K562 (cell line): ENCODE measurements around the gene C19orf47. TPM values are rescaled to one million over a fixed set of nuclear protein-coding genes. Genes with fewer than 3 reads are reported as not detected.
A peak's percentile ranks its signal among the peaks of the same experiment; 100 is the strongest.

Experiments
- ATAC-seq: fragments of 200-7000 bp; cut with Tn5 transposase; 3 replicates; pipeline ENCODE4 v1.9.1; 2020; ENCODE audit warnings: moderate library complexity
- BruUV-seq: library from RNA; stranded (reverse); fragments of 400-500 nt; replicated peaks from 2 replicates; lab custom pipeline; 2021; lab: Mats Ljungman, UMichigan
- CTCF ChIA-PET: fragments of 300-600 bp; formaldehyde crosslinking; extraction: SDS; loops from one replicate; lab custom pipeline; 2021; ENCODE audit warnings: low intra/inter-chr PET ratio; lab: Yijun Ruan, JAX
- POLR2A ChIA-PET: fragments of 300-600, 350-650 bp; sonication (Branson Sonifier 250); formaldehyde crosslinking; extraction: SDS; loops from one replicate; lab custom pipeline; 2021; ENCODE audit warnings: antibody characterized with exemption, inconsistent platforms; lab: Yijun Ruan, JAX
- DNase-seq, 4 experiments: peaks; one replicate each; pipeline versions ENCODE4 v3.0.0 to v3.0.0-alpha.2; 2011 to 2018; ENCODE audit warnings: low spot score in 3 of 4, mixed read lengths in 3 of 4; ENCODE audit errors: extremely low read depth in 1 of 4
- FAIRE-seq: peaks from 2 replicates; lab custom pipeline; 2011; peaks lifted over from hg19 to GRCh38; lab: Jason Lieb, UNC
- H2AFZ ChIP-seq: 2 replicates; pipeline ENCODE4 v1.6.0; 2011; ENCODE audit warnings: low read depth, low read length, control low read depth, inconsistent platforms
- H3K27ac ChIP-seq: fragments of 200-600 bp; 3 replicates; pipeline ENCODE4 v1.8.0; 2011; ENCODE audit warnings: low read depth, mild to moderate bottlenecking, control low read depth, inconsistent platforms, low read length, moderate library complexity, mixed read lengths; ENCODE audit errors: extremely low read depth
- H3K27me3 ChIP-seq, 2 experiments: fragments of 300-600 bp in 1 of 2; 2 replicates in 1 of 2; 3 replicates in 1 of 2; pipeline versions ENCODE4 v1.6.0 to v1.8.0; 2011; ENCODE audit warnings: inconsistent platforms in 2 of 2, low read length in 2 of 2, mild to moderate bottlenecking in 1 of 2, mixed read lengths in 1 of 2, moderate library complexity in 1 of 2; ENCODE audit not compliant: control insufficient read depth in 2 of 2, insufficient read depth in 2 of 2
- H3K36me3 ChIP-seq: fragments of 300-600 bp; 3 replicates; pipeline ENCODE4 v1.8.0; 2011; ENCODE audit warnings: mild to moderate bottlenecking, low read length, inconsistent platforms; ENCODE audit not compliant: control insufficient read depth, insufficient read depth
- H3K4me1 ChIP-seq, 2 experiments: fragments of 200-600 bp in 1 of 2; replicated peaks in 1 of 2; 2 replicates in 1 of 2; 3 replicates in 1 of 2; pipeline versions ENCODE4 v1.5.1 to v1.8.0; 2011; ENCODE audit warnings: inconsistent platforms in 2 of 2, low read length in 2 of 2, mild to moderate bottlenecking in 1 of 2, mixed read lengths in 1 of 2, moderate library complexity in 1 of 2; ENCODE audit not compliant: control insufficient read depth in 2 of 2, insufficient read depth in 2 of 2
- H3K4me2 ChIP-seq: 2 replicates; pipeline ENCODE4 v1.6.1; 2011; ENCODE audit warnings: low read length, control low read depth, inconsistent platforms, mixed read lengths; ENCODE audit not compliant: insufficient read depth
- H3K4me3 ChIP-seq: fragments of 200-600 bp; sonication (generic), shearing (Covaris generic); 2 replicates; pipeline ENCODE4 v1.5.1; 2016; ENCODE audit warnings: control low read depth, inconsistent platforms
- H3K79me2 ChIP-seq: fragments of 200-600 bp; 3 replicates; pipeline ENCODE4 v1.8.0; 2011; ENCODE audit warnings: low read length, inconsistent platforms; ENCODE audit not compliant: control insufficient read depth, insufficient read depth
- H3K9ac ChIP-seq, 2 experiments: 2 replicates each; pipeline versions ENCODE4 v1.6.0 to v1.6.1; 2011; ENCODE audit warnings: low read depth in 2 of 2, low read length in 2 of 2, control low read depth in 1 of 2, inconsistent platforms in 1 of 2, mild to moderate bottlenecking in 1 of 2, mixed read lengths in 1 of 2; ENCODE audit not compliant: insufficient read depth in 1 of 2
- H3K9me1 ChIP-seq: one replicate; pipeline ENCODE4 v1.6.0; 2011; ENCODE audit warnings: inconsistent platforms, mild to moderate bottlenecking, low read length, moderate library complexity; ENCODE audit not compliant: control insufficient read depth, insufficient read depth
- H3K9me3 ChIP-seq: replicated peaks from 2 replicates; pipeline ENCODE4 v1.5.1; 2011; ENCODE audit warnings: low read depth, low read length, inconsistent platforms; ENCODE audit not compliant: control insufficient read depth, insufficient read depth
- H4K20me1 ChIP-seq: replicated peaks from 2 replicates; pipeline ENCODE4 v1.6.1; 2011; ENCODE audit warnings: low read length, inconsistent platforms, mixed read lengths; ENCODE audit not compliant: control insufficient read depth, insufficient read depth
- POLR2G ChIP-seq: fragments of 200-400 bp; formaldehyde crosslinking; IDR thresholded peaks from 2 replicates; pipeline ENCODE4 v1.6.1; 2017; ENCODE audit warnings: low read depth, mild to moderate bottlenecking, antibody characterized with exemption, low read length, moderate library complexity
- RBFOX2 ChIP-seq: fragments of 200-400 bp; formaldehyde crosslinking; IDR thresholded peaks from 2 replicates; pipeline ENCODE4 v1.6.1; 2017; ENCODE audit warnings: low read depth, mild to moderate bottlenecking, low read length, moderate library complexity
- TOE1 ChIP-seq, 2 experiments: fragments of 450-650 bp in 1 of 2; sonication (generic) in 1 of 2; formaldehyde crosslinking in 1 of 2; IDR thresholded peaks; 2 replicates each; pipeline versions ENCODE4 v1.7.1 to v1.8.0; 2016 to 2022; ENCODE audit warnings: borderline replicate concordance in 2 of 2, mild to moderate bottlenecking in 2 of 2, antibody characterized with exemption in 1 of 2, inconsistent platforms in 1 of 2, low read depth in 1 of 2, missing genetic modification reagents in 1 of 2, moderate library complexity in 1 of 2
- ZNF263 ChIP-seq: sonication (generic); formaldehyde crosslinking; IDR thresholded peaks from 2 replicates; pipeline ENCODE4 v1.8.0; 2022; ENCODE audit warnings: mild to moderate bottlenecking, missing genetic modification reagents, borderline replicate concordance
- WGBS: fragments of 100-300 bp; shearing (Covaris generic); methylation state at CpG from one replicate; pipeline ENCODE4 v1.1.6; 2016; ENCODE audit warnings: low coverage, mixed read lengths; ENCODE audit not compliant: insufficient coverage; ENCODE audit errors: missing lambda C conversion rate; 5-methylcytosine and 5-hydroxymethylcytosine counted together
- in situ Hi-C: fragments of 300-500 bp; cut with MboI; formaldehyde crosslinking; loops from 4 replicates; pipeline ENCODE4 v1.15.0; 2018; ENCODE audit warnings: inconsistent platforms, mixed read lengths
- intact Hi-C: fragments of 100-400 bp; cut with micrococcal nuclease; formaldehyde crosslinking; loops from 2 replicates; pipeline ENCODE4 v1.14.2; 2022
- polyA plus RNA-seq, 8 experiments: library from polyadenylated mRNA; depleted of rRNA in 4 of 8; stranded (reverse) in 5 of 8; unstranded in 3 of 8; fragments of >200 nt; fragmentation: Nextera tagmentation in 2 of 8; fragmentation: Illumina TruSeq in 1 of 8; extraction: Ambion mirVana in 2 of 8; extraction: Trizol in 1 of 8; gene quantifications; 2 replicates each; pipeline versions ENCODE4 v1.2.1 to v1.2.3, GENCODE V29; 2011 to 2014; ENCODE audit warnings: inconsistent platforms in 1 of 8, missing spikeins in 1 of 8
- total RNA-seq, 7 experiments: library from RNA; depleted of rRNA in 6 of 7; stranded (reverse); fragments of >200 nt in 6 of 7; fragmentation: Illumina TruSeq in 2 of 7; extraction: Trizol in 2 of 7; gene quantifications; 2 replicates each; pipeline versions ENCODE4 v1.2.1 to v1.2.3, GENCODE V29; 2011 to 2021; ENCODE audit warnings: low replicate concordance in 1 of 7
- TF ChIP-seq, protein P1 (sequence below): sonication (generic); formaldehyde crosslinking; IDR thresholded peaks from 2 replicates; pipeline ENCODE4 v1.8.0; 2022; ENCODE audit warnings: missing genetic modification reagents, mild to moderate bottlenecking, moderate library complexity, borderline replicate concordance
- TF ChIP-seq, protein P2 (sequence below): sonication (generic); formaldehyde crosslinking; IDR thresholded peaks from 2 replicates; pipeline ENCODE4 v1.4.0; 2020; ENCODE audit warnings: mild to moderate bottlenecking, missing genetic modification reagents

C19orf47 gene
- total and polyA plus RNA-seq, 9 of the 15 experiments (the other 6 are each of a cell fraction or from before 2014, with no cell fraction given), result 0.08 to 26.1 (median 14.7) TPM

DNA sequence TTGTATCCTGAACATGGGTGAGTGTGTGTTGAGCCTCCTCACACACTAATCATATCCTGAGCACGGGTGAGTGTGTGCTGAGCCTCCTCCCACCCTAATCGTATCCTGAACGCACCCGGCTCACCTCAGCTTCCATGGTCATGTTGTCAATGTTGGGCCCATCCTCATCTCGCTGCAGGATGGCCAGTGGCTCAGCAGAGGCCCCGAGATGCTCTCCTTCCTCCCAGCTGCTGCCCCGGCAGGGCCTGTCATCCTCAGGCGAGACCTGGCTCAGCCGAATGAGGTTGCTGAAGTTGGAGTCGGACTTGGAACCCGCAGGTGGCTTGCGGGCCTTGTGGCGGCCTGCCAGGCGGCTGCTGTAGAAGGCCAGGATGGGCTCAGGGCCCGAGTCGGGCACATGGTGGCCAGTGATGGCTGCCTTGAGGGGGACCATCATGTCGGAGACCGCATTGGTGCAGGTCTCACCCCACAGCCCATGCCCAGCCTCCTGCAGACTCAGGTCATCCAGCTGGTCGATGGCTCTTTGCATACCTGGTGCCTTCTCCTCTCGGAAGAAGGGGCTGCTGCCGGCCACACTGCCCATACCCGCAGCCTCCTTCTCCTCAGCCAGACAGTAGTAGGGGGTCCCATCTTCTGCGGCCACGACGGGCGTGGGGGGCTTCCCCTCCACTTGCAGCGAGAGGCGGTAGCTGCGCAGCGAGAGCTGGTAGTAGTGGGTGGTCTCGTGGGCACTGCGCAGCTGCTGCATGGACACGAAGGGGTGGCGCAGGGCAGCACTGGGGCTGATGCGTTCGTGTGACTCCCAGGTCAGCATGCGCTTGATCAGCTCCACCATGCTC lies 32.2 kb upstream of the C19orf47 start:
- 0 out of 2 replicates have a peak, but pooled peaks cover 5% of the 10 kb centered on the region for H4K20me1 ChIP-seq
- H3K9me1 ChIP-seq, result no peaks in the 10 kb centered on the region
- H3K27me3 ChIP-seq, result peaks cover 0 to 6% of the 10 kb centered on the region in 2 experiments; a peak in 1 of 5 replicates
- CTCF ChIA-PET, result no interaction called here
- DNase-seq, result no peak
- H3K36me3 ChIP-seq, result peaks cover 15% of the 10 kb centered on the region; the same call in 2 of the 3 replicates
- intact Hi-C loops, result no loop called here
- TF ChIP-seq, protein P1, sequence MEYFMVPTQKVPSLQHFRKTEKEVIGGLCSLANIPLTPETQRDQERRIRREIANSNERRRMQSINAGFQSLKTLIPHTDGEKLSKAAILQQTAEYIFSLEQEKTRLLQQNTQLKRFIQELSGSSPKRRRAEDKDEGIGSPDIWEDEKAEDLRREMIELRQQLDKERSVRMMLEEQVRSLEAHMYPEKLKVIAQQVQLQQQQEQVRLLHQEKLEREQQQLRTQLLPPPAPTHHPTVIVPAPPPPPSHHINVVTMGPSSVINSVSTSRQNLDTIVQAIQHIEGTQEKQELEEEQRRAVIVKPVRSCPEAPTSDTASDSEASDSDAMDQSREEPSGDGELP (CRISPR knock-in tag), result peak; percentile 20; the same call in 1 of the 2 replicates
- TF ChIP-seq RBFOX2 (0 out of 2 replicates have a peak, but pooled peaks have one; percentile 28), POLR2G (peak; percentile 58), ZNF263 (CRISPR knock-in tag) (peak; percentile 63), TOE1 (IDR thresholded peaks at IDR 0.05; ENCODE audit: borderline replicate concordance) (no peak), TOE1 (CRISPR knock-in tag; IDR thresholded peaks at IDR 0.05; ENCODE audit: borderline replicate concordance, low read depth) (no peak)
- TF ChIP-seq, protein P2, sequence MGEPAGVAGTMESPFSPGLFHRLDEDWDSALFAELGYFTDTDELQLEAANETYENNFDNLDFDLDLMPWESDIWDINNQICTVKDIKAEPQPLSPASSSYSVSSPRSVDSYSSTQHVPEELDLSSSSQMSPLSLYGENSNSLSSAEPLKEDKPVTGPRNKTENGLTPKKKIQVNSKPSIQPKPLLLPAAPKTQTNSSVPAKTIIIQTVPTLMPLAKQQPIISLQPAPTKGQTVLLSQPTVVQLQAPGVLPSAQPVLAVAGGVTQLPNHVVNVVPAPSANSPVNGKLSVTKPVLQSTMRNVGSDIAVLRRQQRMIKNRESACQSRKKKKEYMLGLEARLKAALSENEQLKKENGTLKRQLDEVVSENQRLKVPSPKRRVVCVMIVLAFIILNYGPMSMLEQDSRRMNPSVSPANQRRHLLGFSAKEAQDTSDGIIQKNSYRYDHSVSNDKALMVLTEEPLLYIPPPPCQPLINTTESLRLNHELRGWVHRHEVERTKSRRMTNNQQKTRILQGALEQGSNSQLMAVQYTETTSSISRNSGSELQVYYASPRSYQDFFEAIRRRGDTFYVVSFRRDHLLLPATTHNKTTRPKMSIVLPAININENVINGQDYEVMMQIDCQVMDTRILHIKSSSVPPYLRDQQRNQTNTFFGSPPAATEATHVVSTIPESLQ (CRISPR knock-in tag), result no peak
- no peak overlapping the region for H3K4me2 ChIP-seq
- H3K4me3 ChIP-seq, result no peak overlapping the region
- in situ Hi-C loops, result no loop called here
- BruUV-seq, result no TSS peak
- H2AFZ ChIP-seq, result no peak overlapping the region
- H3K9me3 ChIP-seq, result no peaks in the 10 kb centered on the region
- no peak for FAIRE-seq
- no peaks in the 10 kb centered on the region for H3K79me2 ChIP-seq
- peak overlapping the region in 1 of 2 experiments; percentile 48; a peak in 2 of 4 replicates for H3K9ac ChIP-seq
- POLR2A ChIA-PET, result interaction anchor here (0.7 to 2.6 kb wide), 6 partner anchors 9 to 260 kb away, joined by 4 to 19 read pairs (median 4); no protein-coding TSS in a partner anchor
- no peak; the same call in 2 of the 3 replicates for ATAC-seq
- no peak overlapping the region for H3K27ac ChIP-seq
- 72% methylated on average over 34 of the region's 37 CpGs for WGBS
- H3K4me1 ChIP-seq, result peaks cover 0 to 36% of the 10 kb centered on the region in 2 experiments; a peak in 2 of 5 replicates
